GM12865 (cell line): Measurements from ENCODE around the gene TRPM1.

ENCODE experiments used
- DNase-seq: peaks from one replicate; pipeline ENCODE4 v3.0.0; 2010; ENCODE audit warnings: low read depth
- H3K4me3 ChIP-seq: 2 replicates; pipeline ENCODE4 v1.5.1; 2011; ENCODE audit warnings: mild to moderate bottlenecking, low read depth, low read length, control low read depth
- TF ChIP-seq, protein P1 (sequence below): IDR thresholded peaks from 2 replicates; pipeline ENCODE4 v1.5.1; 2011; ENCODE audit warnings: low read length, control low read depth, low read depth, inconsistent platforms; ENCODE audit not compliant: insufficient read depth; ENCODE audit errors: missing control alignments

The TRPM1 gene

GRCh38 chr15:31051496-31052080 lies 49.9 kb downstream of the TRPM1 start:
- H3K4me3 ChIP-seq, result no peak overlapping the region
- TF ChIP-seq, protein P1, sequence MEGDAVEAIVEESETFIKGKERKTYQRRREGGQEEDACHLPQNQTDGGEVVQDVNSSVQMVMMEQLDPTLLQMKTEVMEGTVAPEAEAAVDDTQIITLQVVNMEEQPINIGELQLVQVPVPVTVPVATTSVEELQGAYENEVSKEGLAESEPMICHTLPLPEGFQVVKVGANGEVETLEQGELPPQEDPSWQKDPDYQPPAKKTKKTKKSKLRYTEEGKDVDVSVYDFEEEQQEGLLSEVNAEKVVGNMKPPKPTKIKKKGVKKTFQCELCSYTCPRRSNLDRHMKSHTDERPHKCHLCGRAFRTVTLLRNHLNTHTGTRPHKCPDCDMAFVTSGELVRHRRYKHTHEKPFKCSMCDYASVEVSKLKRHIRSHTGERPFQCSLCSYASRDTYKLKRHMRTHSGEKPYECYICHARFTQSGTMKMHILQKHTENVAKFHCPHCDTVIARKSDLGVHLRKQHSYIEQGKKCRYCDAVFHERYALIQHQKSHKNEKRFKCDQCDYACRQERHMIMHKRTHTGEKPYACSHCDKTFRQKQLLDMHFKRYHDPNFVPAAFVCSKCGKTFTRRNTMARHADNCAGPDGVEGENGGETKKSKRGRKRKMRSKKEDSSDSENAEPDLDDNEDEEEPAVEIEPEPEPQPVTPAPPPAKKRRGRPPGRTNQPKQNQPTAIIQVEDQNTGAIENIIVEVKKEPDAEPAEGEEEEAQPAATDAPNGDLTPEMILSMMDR, result no peak
- DNase-seq, result no peak

- DNase-seq, result no peak
- H3K4me3 ChIP-seq, result no peak overlapping the region
- TF ChIP-seq, protein P1, result no peak
Observed at GRCh38 chr15:31050953-31051352, 50.6 kb downstream of the TRPM1 start.

DNA sequence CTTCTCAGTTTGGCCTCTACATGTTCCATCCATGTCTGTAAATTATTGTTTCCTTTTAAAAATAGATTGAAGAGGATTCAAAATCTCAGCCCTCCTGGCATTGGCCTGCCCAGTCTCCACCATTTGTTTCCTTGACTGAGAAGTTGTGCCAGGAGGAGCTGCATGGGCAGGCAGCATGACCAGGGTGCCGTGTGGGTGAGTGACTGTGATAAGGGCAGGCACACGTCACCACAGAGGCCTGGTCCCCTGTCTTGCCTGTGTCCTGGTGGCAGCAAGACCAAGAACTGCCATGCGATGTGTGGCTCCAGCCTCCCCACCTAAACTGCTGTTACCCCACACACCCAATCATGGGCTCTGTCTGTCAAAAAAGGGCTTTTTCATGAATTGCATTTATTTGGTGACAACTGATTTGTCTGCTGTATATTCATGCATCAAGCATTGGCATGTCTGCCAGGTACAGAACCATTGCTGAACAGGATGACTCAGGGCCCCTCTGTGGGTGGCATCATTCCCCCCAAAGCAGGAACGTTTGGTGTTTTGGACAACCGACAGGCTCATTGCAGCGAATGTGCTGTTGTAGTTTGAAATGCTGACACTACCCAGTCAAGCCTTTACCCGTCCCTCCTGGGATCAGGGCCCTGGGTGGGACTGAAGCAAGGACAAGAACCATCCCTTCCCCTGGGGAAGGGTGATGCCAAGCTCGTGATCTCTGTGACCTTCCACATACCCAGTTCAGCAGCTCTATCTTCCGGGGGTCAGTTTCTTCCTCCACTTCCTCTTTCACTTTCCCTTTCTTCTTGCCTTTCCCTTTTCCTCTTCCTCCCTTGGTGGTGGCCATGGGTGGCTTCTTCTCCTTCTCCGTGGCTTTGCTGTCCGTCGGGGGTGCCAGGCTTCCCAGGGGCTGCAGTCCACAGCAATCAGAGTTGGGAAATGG lies 51.6 kb downstream of the TRPM1 start:
- DNase-seq, result no peak
- H3K4me3 ChIP-seq, result no peak overlapping the region

GRCh38 chr15:31049111-31049510 lies 52.4 kb downstream of the TRPM1 start:
- no peak for DNase-seq
- H3K4me3 ChIP-seq, result no peak overlapping the region
- TF ChIP-seq, protein P1, result no peak

More for the DNA sequence above, 51.6 kb downstream of the TRPM1 start:
- TF ChIP-seq, protein P1, result no peak

DNA sequence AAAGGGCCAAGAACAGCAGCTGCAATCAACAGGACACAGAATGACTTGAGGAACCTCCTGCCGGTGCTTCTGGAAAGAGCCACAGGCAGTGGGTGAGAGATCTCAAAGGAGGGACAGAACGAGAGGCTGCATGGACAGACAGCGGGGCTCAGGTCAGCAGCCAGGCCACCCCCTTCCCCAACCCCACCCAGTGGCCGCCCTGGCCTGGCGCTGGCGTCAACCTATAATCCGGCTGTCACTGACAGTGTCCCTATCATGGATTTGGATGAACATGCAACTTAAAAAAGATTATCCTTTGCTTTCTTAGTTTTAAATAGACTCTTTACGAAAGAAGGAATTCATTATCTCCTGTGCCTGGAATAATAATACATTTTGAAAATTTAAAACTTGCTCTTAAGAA lies 54.1 kb downstream of the TRPM1 start:
- DNase-seq, result no peak
- TF ChIP-seq, protein P1, result no peak

GRCh38 chr15:31046759-31047359 lies 54.7 kb downstream of the TRPM1 start:
- H3K4me3 ChIP-seq, result no peak overlapping the region
- TF ChIP-seq, protein P1, result no peak
- DNase-seq, result no peak

More for the DNA sequence above, 54.1 kb downstream of the TRPM1 start:
- no peak overlapping the region for H3K4me3 ChIP-seq
